ENCODE results near the gene PSAP. TPM values are rescaled to one million over a fixed set of nuclear protein-coding genes. Genes with fewer than 3 reads are reported as not detected.

Gene PSAP
- total RNA-seq, 1 experiment from 2014 or later, result 1,316 TPM

- H3K4me3 ChIP-seq (ENCODE audit: low read depth, low read length), result peak overlapping the region; percentile 56; the same call in 1 of the 2 replicates
- peaks cover 27% of the 10 kb centered on the region for H3K4me1 Mint-ChIP-seq (ENCODE audit: low read depth, unreplicated experiment)
- H3K9me3 ChIP-seq, result no peaks in the 10 kb centered on the region
- no peaks in the 10 kb centered on the region for H3K27me3 Mint-ChIP-seq (ENCODE audit: insufficient read depth, unreplicated experiment)
- ChIA-PET POLR2A (no interaction called here), CTCF (interaction anchor here (1.0 to 2.9 kb wide), 4 partner anchors 7 to 124 kb away, joined by 3 to 22 read pairs (median 6); no protein-coding TSS in a partner anchor)
- H3K27me3 ChIP-seq (replicated peaks; ENCODE audit: control insufficient read depth, insufficient read depth, low read length), result no peaks in the 10 kb centered on the region
- H3K36me3 Mint-ChIP-seq (ENCODE audit: insufficient read depth, unreplicated experiment), result peaks cover 9% of the 10 kb centered on the region
- no peaks in the 10 kb centered on the region for H3K9me3 Mint-ChIP-seq (ENCODE audit: unreplicated experiment)
- H3K36me3 ChIP-seq (ENCODE audit: control insufficient read depth, insufficient read depth, low read length), result no peaks in the 10 kb centered on the region; the same call in 1 of the 2 replicates
- DNase-seq, result no peak
- TF ChIP-seq CTCF (IDR thresholded peaks at IDR 0.05; ENCODE audit: insufficient read depth in 1 of 2, low read depth in 1 of 2, low read length in 1 of 2, severe bottlenecking in 1 of 2, unreplicated experiment in 1 of 2), result no peak
- no TSS peak for BruUV-seq (replicated peaks)
- H3K4me3 Mint-ChIP-seq (ENCODE audit: unreplicated experiment), result peak overlapping the region; percentile 70
- H3K27ac Mint-ChIP-seq (ENCODE audit: unreplicated experiment), result peak overlapping the region; percentile 1
- H3K4me1 ChIP-seq, result peaks cover 65% of the 10 kb centered on the region
- intact Hi-C loops (cut with micrococcal nuclease; ENCODE audit: unreplicated experiment), result loop anchor here (2.0 to 5.0 kb wide), 2 partner anchors 45 to 60 kb away; no protein-coding TSS in a partner anchor
Observed at GRCh38 chr10:71771821-71772617, 79.0 kb downstream of the PSAP start.

GRCh38 chr10:71771204-71771603 lies 79.8 kb downstream of the PSAP start:
- Mint-ChIP-seq H3K4me1 (ENCODE audit: low read depth, unreplicated experiment) (peaks cover 33% of the 10 kb centered on the region), H3K27ac (ENCODE audit: unreplicated experiment) (peak overlapping the region; percentile 1), H3K9me3 (ENCODE audit: unreplicated experiment) (no peaks in the 10 kb centered on the region), H3K36me3 (ENCODE audit: insufficient read depth, unreplicated experiment) (peaks cover 9% of the 10 kb centered on the region), H3K27me3 (ENCODE audit: insufficient read depth, unreplicated experiment) (no peaks in the 10 kb centered on the region), H3K4me3 (ENCODE audit: unreplicated experiment) (peak overlapping the region; percentile 42)
- DNase-seq, result no peak
- TF ChIP-seq CTCF (IDR thresholded peaks at IDR 0.05; ENCODE audit: insufficient read depth in 1 of 2, low read depth in 1 of 2, low read length in 1 of 2, severe bottlenecking in 1 of 2, unreplicated experiment in 1 of 2), result no peak
- no TSS peak for BruUV-seq (replicated peaks)
- POLR2A ChIA-PET, result no interaction called here
- Histone ChIP-seq H3K27me3 (replicated peaks; ENCODE audit: control insufficient read depth, insufficient read depth, low read length) (no peaks in the 10 kb centered on the region), H3K9me3 (no peaks in the 10 kb centered on the region), H3K4me3 (ENCODE audit: low read depth, low read length) (no peak overlapping the region), H3K36me3 (ENCODE audit: control insufficient read depth, insufficient read depth, low read length) (no peaks in the 10 kb centered on the region; the same call in 1 of the 2 replicates), H3K4me1 (peaks cover 71% of the 10 kb centered on the region)
- intact Hi-C loops (cut with micrococcal nuclease; ENCODE audit: unreplicated experiment), result loop anchor here (5.0 kb wide), 1 partner anchor 59 kb away; no protein-coding TSS in a partner anchor
- CTCF ChIA-PET, result interaction anchor here (1.0 kb wide), 1 partner anchor 63 kb away, joined by 3 read pairs; no protein-coding TSS in a partner anchor

GRCh38 chr10:71770789-71771188 lies 80.3 kb downstream of the PSAP start:
- TF ChIP-seq CTCF (IDR thresholded peaks at IDR 0.05; ENCODE audit: insufficient read depth in 1 of 2, low read depth in 1 of 2, low read length in 1 of 2, severe bottlenecking in 1 of 2, unreplicated experiment in 1 of 2), result no peak
- Mint-ChIP-seq H3K27me3 (ENCODE audit: insufficient read depth, unreplicated experiment) (no peaks in the 10 kb centered on the region), H3K4me1 (ENCODE audit: low read depth, unreplicated experiment) (peaks cover 37% of the 10 kb centered on the region), H3K36me3 (ENCODE audit: insufficient read depth, unreplicated experiment) (peaks cover 9% of the 10 kb centered on the region), H3K27ac (ENCODE audit: unreplicated experiment) (no peak overlapping the region), H3K9me3 (ENCODE audit: unreplicated experiment) (no peaks in the 10 kb centered on the region), H3K4me3 (ENCODE audit: unreplicated experiment) (no peak overlapping the region)
- Histone ChIP-seq H3K9me3 (no peaks in the 10 kb centered on the region), H3K36me3 (ENCODE audit: control insufficient read depth, insufficient read depth, low read length) (no peaks in the 10 kb centered on the region; the same call in 1 of the 2 replicates), H3K4me1 (peaks cover 75% of the 10 kb centered on the region), H3K4me3 (ENCODE audit: low read depth, low read length) (no peak overlapping the region), H3K27me3 (replicated peaks; ENCODE audit: control insufficient read depth, insufficient read depth, low read length) (no peaks in the 10 kb centered on the region)
- no peak for DNase-seq
- ChIA-PET POLR2A (no interaction called here), CTCF (interaction anchor here (1.0 kb wide), 1 partner anchor 63 kb away, joined by 3 read pairs; no protein-coding TSS in a partner anchor)
- intact Hi-C loops (cut with micrococcal nuclease; ENCODE audit: unreplicated experiment), result loop anchor here (5.0 kb wide), 1 partner anchor 58 kb away; no protein-coding TSS in a partner anchor
- no TSS peak for BruUV-seq (replicated peaks)
